Measurements from ENCODE around the gene SH3GL3.

GRCh38 chr15:83477808-83478537 is 30.8 kb downstream of the SH3GL3 start:
- TF ChIP-seq TAF1 (IDR thresholded peaks at IDR 0.05; ENCODE audit: borderline replicate concordance, insufficient read depth, low read length) (no peak), POLR2AphosphoS5 (IDR thresholded peaks at IDR 0.05; ENCODE audit: low read depth, low read length) (no peak)

Data from PFSK-1 (cell line).